Right atrium auricular region (tissue), 2 donors: ENCODE results near the gene COL15A1. TPM values are rescaled to one million over a fixed set of nuclear protein-coding genes. Genes with fewer than 3 reads are reported as not detected.

ENCODE experiments used
- DNase-seq: peaks from one replicate; pipeline ENCODE4 v3.0.0-alpha.2; 2019; ENCODE audit warnings: low spot score
- H3K27ac ChIP-seq, 2 donors: fragments of 200-600 bp; sonication (generic); 1 replicate in 1 of 2; 2 replicates in 1 of 2; pipeline ENCODE4 v1.5.1; 2016 to 2019
- H3K27me3 ChIP-seq, 2 donors: fragments of 200-600 bp; sonication (generic); one replicate each; pipeline versions ENCODE4 v1.5.1 to v1.6.0; 2017 to 2019
- H3K36me3 ChIP-seq: fragments of 200-600 bp; sonication (generic); one replicate; pipeline ENCODE4 v1.5.1; 2016
- H3K4me1 ChIP-seq, 2 donors: fragments of 200-600 bp; sonication (generic); one replicate each; pipeline versions ENCODE4 v1.5.1 to v1.6.0; 2017 to 2019
- H3K4me3 ChIP-seq, 2 donors: fragments of 200-600 bp; sonication (generic); 1 replicate in 1 of 2; 2 replicates in 1 of 2; pipeline ENCODE4 v1.5.1; 2017 to 2019; ENCODE audit warnings: mild to moderate bottlenecking in 1 of 2, moderate library complexity in 1 of 2
- H3K9me3 ChIP-seq, 2 donors: fragments of 200-600 bp; sonication (generic); one replicate each; pipeline ENCODE4 v1.5.1; 2019
- total RNA-seq, 2 donors: library from RNA; depleted of rRNA; stranded (reverse); fragments of >200 nt; gene quantifications; one replicate each; pipeline ENCODE4 v1.1.0, GENCODE V29; 2016
- TF ChIP-seq, protein P1 (sequence below), 2 donors: fragments of 200-600 bp; sonication (generic); IDR thresholded peaks; one replicate each; pipeline ENCODE4 v1.5.1; 2019; ENCODE audit warnings: antibody characterized with exemption in 2 of 2

Gene COL15A1
- total RNA-seq, 2 donors from 2014 or later = 22.4 to 38.2 TPM

DNA sequence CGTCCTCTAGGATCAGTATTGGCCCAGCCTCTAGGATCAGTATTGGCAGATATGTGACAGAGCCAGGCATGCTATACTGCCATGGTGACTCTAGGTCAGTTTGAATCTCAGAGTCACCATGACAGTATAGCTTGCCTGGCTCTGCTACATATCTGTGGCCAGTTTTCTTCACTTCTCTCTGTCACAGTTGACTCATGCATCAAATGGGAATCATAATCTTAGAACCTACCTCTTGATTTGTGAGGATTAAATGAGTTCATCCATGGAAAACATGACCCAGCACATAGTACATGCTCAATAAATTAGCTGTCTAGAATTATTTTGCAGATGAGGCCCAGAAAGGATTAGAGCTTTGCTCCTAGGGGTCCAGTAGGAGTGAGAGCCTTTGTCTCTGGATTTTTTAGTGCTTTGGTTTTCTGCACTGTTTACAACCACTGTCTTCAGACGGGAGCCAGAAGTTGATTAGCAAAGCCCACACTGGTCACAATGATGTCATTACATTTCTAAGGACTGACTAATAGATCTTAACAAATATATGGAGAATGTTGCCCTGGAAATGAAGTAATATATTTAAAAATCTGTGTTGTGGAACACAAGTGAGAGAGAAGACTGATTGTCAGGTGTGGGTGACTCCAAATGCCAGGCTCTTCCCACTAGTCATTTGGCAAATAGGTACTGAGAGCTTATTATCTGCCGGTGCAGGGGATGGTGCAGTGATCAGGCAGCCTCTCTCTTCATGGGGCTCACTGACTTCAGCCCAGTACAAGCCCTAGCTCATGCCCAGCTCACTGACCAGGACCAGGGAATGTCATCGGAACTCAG, 76.0 kb downstream of the COL15A1 start:
- peak overlapping the region; percentile 65 to 81 for H3K27ac ChIP-seq
- H3K4me1 ChIP-seq = peaks cover 0 to 18% of the 10 kb centered on the region in 2 donors
- no peak overlapping the region for H3K4me3 ChIP-seq
- H3K9me3 ChIP-seq = no peaks in the 10 kb centered on the region
- peaks cover 15% of the 10 kb centered on the region for H3K36me3 ChIP-seq
- DNase-seq = peak; percentile 58
- TF ChIP-seq, protein P1, sequence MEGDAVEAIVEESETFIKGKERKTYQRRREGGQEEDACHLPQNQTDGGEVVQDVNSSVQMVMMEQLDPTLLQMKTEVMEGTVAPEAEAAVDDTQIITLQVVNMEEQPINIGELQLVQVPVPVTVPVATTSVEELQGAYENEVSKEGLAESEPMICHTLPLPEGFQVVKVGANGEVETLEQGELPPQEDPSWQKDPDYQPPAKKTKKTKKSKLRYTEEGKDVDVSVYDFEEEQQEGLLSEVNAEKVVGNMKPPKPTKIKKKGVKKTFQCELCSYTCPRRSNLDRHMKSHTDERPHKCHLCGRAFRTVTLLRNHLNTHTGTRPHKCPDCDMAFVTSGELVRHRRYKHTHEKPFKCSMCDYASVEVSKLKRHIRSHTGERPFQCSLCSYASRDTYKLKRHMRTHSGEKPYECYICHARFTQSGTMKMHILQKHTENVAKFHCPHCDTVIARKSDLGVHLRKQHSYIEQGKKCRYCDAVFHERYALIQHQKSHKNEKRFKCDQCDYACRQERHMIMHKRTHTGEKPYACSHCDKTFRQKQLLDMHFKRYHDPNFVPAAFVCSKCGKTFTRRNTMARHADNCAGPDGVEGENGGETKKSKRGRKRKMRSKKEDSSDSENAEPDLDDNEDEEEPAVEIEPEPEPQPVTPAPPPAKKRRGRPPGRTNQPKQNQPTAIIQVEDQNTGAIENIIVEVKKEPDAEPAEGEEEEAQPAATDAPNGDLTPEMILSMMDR (IDR thresholded peaks at IDR 0.05) = no peak
- H3K27me3 ChIP-seq = no peaks in the 10 kb centered on the region

DNA sequence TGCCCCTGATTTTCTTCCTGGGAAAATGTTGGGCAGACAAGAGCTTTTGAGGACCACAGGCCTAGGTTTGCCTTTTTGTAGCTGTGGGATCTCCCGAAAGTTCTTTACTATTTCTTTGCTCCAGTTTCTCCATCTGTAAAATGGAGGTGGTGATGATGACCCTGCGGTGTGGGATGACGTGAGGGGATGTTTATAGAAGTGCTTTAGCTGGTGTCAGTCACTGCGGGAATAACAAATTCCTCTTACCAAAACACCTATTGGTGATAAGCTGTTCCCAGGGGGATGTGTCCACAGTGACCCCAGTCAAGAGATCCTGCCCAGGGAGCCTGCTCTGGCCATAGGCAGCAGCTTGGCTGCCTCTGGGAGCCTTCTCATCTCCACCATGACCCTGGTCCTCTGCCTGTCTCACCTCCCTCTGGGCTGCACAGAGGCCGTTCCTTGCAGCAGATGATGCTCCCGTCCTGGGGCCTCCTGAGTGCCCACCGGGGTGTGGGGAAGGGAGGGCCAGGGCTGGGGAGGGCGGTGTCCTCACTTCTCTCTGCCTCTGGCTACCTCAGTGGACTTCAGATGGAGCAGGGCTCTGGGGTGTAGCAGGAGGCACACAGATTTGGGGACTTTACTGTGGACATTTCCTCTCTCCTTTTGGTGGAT, 77.2 kb downstream of the COL15A1 start:
- no peaks in the 10 kb centered on the region for H3K27me3 ChIP-seq
- no peaks in the 10 kb centered on the region for H3K9me3 ChIP-seq
- TF ChIP-seq, protein P1 (IDR thresholded peaks at IDR 0.05) = no peak
- H3K4me1 ChIP-seq = peaks cover 0 to 18% of the 10 kb centered on the region in 2 donors
- peak; percentile 44 for DNase-seq
- peaks cover 8% of the 10 kb centered on the region for H3K36me3 ChIP-seq
- peak overlapping the region; percentile 65 to 81 for H3K27ac ChIP-seq
- no peak overlapping the region for H3K4me3 ChIP-seq

DNA sequence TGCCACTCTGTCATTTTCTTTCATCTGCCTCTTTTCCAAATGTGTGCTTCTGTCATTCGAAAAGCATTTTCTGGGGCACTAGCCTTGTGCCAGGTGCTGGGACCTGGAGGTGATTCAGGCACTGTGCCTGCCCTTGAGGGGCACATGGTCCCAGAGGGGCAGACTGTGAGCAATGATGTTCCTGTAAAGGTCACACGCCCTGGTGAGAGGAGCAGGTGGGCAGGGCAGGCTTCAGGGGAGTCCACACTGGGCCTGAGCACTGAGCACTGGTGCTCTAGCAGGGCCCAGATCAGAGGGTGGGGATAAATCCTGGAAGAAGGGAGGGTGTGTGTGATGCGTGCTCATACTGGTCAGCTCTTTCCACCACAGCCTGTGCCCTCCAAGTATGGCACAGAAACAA, 77.8 kb downstream of the COL15A1 start:
- TF ChIP-seq, protein P1 (IDR thresholded peaks at IDR 0.05) = no peak
- peak overlapping the region; percentile 65 to 81 for H3K27ac ChIP-seq
- peaks cover 6% of the 10 kb centered on the region for H3K36me3 ChIP-seq
- no peak overlapping the region for H3K4me3 ChIP-seq
- H3K9me3 ChIP-seq = no peaks in the 10 kb centered on the region
- no peaks in the 10 kb centered on the region for H3K27me3 ChIP-seq
- peak; percentile 43 for DNase-seq
- peaks cover 0 to 18% of the 10 kb centered on the region in 2 donors for H3K4me1 ChIP-seq

DNA sequence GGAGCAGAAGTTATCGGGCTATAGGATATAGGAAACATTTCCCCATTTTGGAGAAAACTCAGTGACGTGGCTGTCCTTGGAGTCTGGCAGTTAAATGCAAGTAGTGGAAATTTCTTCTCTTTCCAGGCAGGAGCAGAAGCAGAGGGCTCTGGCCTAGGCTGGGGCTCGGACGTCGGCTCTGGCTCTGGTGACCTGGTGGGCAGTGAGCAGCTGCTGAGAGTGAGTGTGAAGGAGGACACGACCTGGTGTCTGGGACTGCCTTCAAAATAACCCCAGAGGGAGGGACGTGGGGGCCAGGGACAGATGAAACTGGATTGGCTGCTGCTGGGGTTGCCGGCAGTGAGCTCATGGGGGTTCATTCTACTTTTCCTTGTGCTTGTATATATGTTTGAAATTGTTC, 79.5 kb downstream of the COL15A1 start:
- Histone ChIP-seq H3K27ac (peak overlapping the region; percentile 54 to 65), H3K9me3 (no peaks in the 10 kb centered on the region), H3K4me1 (peaks cover 0 to 18% of the 10 kb centered on the region in 2 donors), H3K4me3 (no peak overlapping the region), H3K27me3 (no peaks in the 10 kb centered on the region), H3K36me3 (peaks cover 5% of the 10 kb centered on the region)
- peak; percentile 60 for DNase-seq
- TF ChIP-seq, protein P1 (IDR thresholded peaks at IDR 0.05) = no peak

DNA sequence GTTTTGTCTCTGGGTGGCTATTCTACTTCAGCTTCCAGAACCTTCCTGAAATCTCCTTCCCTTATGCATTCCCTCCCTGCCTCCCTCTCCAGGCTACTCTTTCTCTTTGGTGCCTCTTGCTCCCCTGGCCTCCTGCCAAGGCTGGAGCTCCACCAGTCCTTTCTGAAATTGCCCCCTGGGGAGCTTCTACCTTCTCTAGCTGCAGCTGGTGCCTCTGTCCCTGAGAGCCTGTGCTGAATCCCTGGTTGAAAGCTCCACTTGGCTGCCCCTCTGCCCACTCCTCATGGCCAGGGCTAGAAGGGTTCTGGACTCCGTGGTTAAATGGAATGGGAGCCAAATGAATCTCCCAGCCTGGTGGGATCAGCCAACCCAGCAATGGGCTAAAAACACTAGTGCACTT, 80.1 kb downstream of the COL15A1 start:
- TF ChIP-seq, protein P1 (IDR thresholded peaks at IDR 0.05) = no peak
- Histone ChIP-seq H3K27ac (peak overlapping the region; percentile 45 to 54), H3K27me3 (no peaks in the 10 kb centered on the region), H3K4me3 (no peak overlapping the region), H3K9me3 (no peaks in the 10 kb centered on the region), H3K36me3 (peaks cover 9% of the 10 kb centered on the region), H3K4me1 (peaks cover 0 to 18% of the 10 kb centered on the region in 2 donors)
- DNase-seq = peak; percentile 76
